Lower leg skin (tissue), 4 donors: ENCODE measurements around the gene MSH3. TPM values are rescaled to one million over a fixed set of nuclear protein-coding genes. Genes with fewer than 3 reads are reported as not detected.

Experiments
- DNase-seq, 2 donors: peaks; one replicate each; pipeline ENCODE4 v3.0.0-alpha.2; 2019; ENCODE audit warnings: low spot score in 2 of 2
- H3K4me3 ChIP-seq: fragments of 200-600 bp; sonication (generic); 2 replicates; pipeline ENCODE4 v1.5.1; 2017; ENCODE audit warnings: mild to moderate bottlenecking, low read depth; ENCODE audit not compliant: poor library complexity, severe bottlenecking
- CTCF ChIP-seq, 3 donors: fragments of 450-650 bp; IDR thresholded peaks; one replicate each; pipeline ENCODE4 v1.5.1; 2016; ENCODE audit warnings: antibody characterized with exemption in 3 of 3, mild to moderate bottlenecking in 3 of 3, moderate library complexity in 2 of 3
- POLR2A ChIP-seq, 2 donors: fragments of 450-650 bp; IDR thresholded peaks; one replicate each; pipeline ENCODE4 v1.6.1; 2016 to 2017; ENCODE audit warnings: antibody characterized with exemption in 2 of 2, mild to moderate bottlenecking in 1 of 2, moderate library complexity in 1 of 2
- WGBS, 2 donors: methylation state at CpG; one replicate each; pipeline ENCODE4 v1.1.5; 2018; 5-methylcytosine and 5-hydroxymethylcytosine counted together
- intact Hi-C: fragments of 100-400 bp; cut with DNase I; formaldehyde crosslinking; loops from one replicate; pipeline ENCODE4 v1.15.0; 2023; ENCODE audit warnings: low total_unique reads
- total RNA-seq, 4 donors: library from RNA; depleted of rRNA; stranded (reverse); fragments of >200 nt; gene quantifications; one replicate each; pipeline ENCODE4 v1.1.0, GENCODE V29; 2016

Gene MSH3
- total RNA-seq, 4 donors from 2014 or later, result 8.4 to 17.1 (median 11.4) TPM

- TF ChIP-seq POLR2A (IDR thresholded peaks at IDR 0.05), result no peak
- no peak for TF ChIP-seq CTCF (IDR thresholded peaks at IDR 0.05)
- no peak overlapping the region for H3K4me3 ChIP-seq
- intact Hi-C loops, result no loop called here
- no peak for DNase-seq
These were observed 266.6 kb downstream of the MSH3 start for GRCh38 chr5:80921026-80921425.

- intact Hi-C loops, result no loop called here
- TF ChIP-seq CTCF (IDR thresholded peaks at IDR 0.05), result no peak
- no peak for TF ChIP-seq POLR2A (IDR thresholded peaks at IDR 0.05)
- no peak for DNase-seq
- no peak overlapping the region for H3K4me3 ChIP-seq
- 90 to 91% methylated on average over 1 of the region's 1 CpG for WGBS, 2 donors
These were observed 271.5 kb downstream of the MSH3 start for GRCh38 chr5:80925931-80926330.

Other genes with a start within 250 kb of the MSH3 start
- 10 to 100 TPM; 11.7 to 19.2 (median 13.4) TPM for gene ZFYVE16, start 246.6 kb upstream of the MSH3 start, total RNA-seq
- 1 to 10 TPM in 2 of 4 donors, under 1 TPM in 2; 0.38 to 2.1 (median 1.3) TPM for gene FAM151B, start 166.6 kb upstream of the MSH3 start, total RNA-seq
- not detected for gene ANKRD34B, start 84.4 kb upstream of the MSH3 start, total RNA-seq
- gene DHFR, start 331 bp downstream of the MSH3 start, total RNA-seq, result 1 to 10 TPM in 3 of 4 donors, under 1 TPM in 1; 0.89 to 3.6 (median 2.1) TPM